Gastroesophageal sphincter (tissue), 3 donors: Measurements from ENCODE around the gene DCAF8.

Source experiments
- POLR2A ChIP-seq, 2 donors: fragments of 450-650 bp; IDR thresholded peaks; one replicate each; pipeline ENCODE4 v1.6.1; 2017; ENCODE audit warnings: antibody characterized with exemption in 2 of 2, mild to moderate bottlenecking in 2 of 2, moderate library complexity in 1 of 2
- POLR2AphosphoS5 ChIP-seq: sonication (generic); formaldehyde crosslinking; IDR thresholded peaks from one replicate; pipeline ENCODE4 v1.6.1; 2017; ENCODE audit warnings: antibody characterized with exemption
- TF ChIP-seq, protein P1 (sequence below), 4 experiments: fragments of 200-600 bp in 2 of 4; fragments of 450-650 bp in 2 of 4; sonication (generic) in 1 of 4; IDR thresholded peaks; one replicate each; pipeline ENCODE4 v1.5.1; 2017 to 2019; ENCODE audit warnings: antibody characterized with exemption in 4 of 4, mild to moderate bottlenecking in 2 of 4, moderate library complexity in 2 of 4

DNA sequence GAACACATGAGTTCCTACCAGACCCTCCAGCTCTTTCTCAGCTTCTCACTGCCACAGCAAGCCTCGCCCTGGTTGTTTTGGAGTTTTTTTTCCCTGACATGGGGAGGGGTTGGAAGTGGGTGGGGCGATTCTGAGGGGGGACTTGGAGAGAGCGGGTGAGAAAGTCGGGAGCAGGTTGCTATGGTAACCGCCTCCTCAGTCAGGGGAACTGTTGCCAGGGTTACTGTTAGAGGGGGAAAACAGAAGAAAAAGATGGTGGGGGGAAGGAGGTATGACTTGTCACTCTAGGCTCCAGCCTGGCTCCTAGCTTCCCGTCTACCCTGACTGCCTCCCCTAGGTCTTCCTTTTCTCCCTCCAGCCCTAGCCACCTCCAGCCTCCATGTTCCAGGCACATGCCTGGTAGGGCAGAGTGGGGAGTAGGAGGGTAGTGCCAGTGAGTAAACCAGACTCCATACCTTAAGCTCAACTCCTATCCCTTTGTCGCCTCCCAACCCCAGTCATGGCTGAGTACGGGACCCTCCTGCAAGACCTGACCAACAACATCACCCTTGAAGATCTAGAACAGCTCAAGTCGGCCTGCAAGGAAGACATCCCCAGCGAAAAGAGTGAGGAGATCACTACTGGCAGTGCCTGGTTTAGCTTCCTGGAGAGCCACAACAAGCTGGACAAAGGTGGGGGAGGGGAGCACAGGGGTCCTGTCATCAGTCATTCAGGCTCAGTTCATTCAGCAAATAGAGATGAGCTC is 51.1 kb downstream of the DCAF8 start:
- TF ChIP-seq, protein P1, sequence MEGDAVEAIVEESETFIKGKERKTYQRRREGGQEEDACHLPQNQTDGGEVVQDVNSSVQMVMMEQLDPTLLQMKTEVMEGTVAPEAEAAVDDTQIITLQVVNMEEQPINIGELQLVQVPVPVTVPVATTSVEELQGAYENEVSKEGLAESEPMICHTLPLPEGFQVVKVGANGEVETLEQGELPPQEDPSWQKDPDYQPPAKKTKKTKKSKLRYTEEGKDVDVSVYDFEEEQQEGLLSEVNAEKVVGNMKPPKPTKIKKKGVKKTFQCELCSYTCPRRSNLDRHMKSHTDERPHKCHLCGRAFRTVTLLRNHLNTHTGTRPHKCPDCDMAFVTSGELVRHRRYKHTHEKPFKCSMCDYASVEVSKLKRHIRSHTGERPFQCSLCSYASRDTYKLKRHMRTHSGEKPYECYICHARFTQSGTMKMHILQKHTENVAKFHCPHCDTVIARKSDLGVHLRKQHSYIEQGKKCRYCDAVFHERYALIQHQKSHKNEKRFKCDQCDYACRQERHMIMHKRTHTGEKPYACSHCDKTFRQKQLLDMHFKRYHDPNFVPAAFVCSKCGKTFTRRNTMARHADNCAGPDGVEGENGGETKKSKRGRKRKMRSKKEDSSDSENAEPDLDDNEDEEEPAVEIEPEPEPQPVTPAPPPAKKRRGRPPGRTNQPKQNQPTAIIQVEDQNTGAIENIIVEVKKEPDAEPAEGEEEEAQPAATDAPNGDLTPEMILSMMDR (IDR thresholded peaks at IDR 0.05): no peak
- TF ChIP-seq POLR2A (IDR thresholded peaks at IDR 0.05) (no peak), POLR2AphosphoS5 (no peak)
